ENCODE data around the gene PTPN2.

- TF ChIP-seq CTCF (IDR thresholded peaks at IDR 0.05) (no peak), POLR2A (IDR thresholded peaks at IDR 0.05) (no peak)
Measured at GRCh38 chr18:12773369-12773768, 110.7 kb downstream of the PTPN2 start.
